Gastrocnemius medialis (tissue), 4 donors: Measurements from ENCODE around the gene ESRRB. TPM values are rescaled to one million over a fixed set of nuclear protein-coding genes. Genes with fewer than 3 reads are reported as not detected.

ENCODE experiments used
- ATAC-seq, 2 donors: fragments of 150-250 bp; one replicate each; pipeline ENCODE4 v1.9.1; 2016
- DNase-seq, 2 donors: peaks; one replicate each; pipeline ENCODE4 v3.0.0-alpha.2; 2019
- H3K27ac ChIP-seq, 4 donors: fragments of 200-600 bp; sonication (generic); 1 replicate in 1 of 4; 2 replicates in 3 of 4; pipeline ENCODE4 v1.5.1; 2016 to 2018; ENCODE audit warnings: mild to moderate bottlenecking in 2 of 4, moderate library complexity in 1 of 4
- H3K27me3 ChIP-seq, 3 donors: fragments of 200-600 bp; sonication (generic) in 2 of 3; 1 replicate in 1 of 3; 2 replicates in 2 of 3; pipeline versions ENCODE4 v1.5.1 to v1.6.0; 2016 to 2019; ENCODE audit warnings: mild to moderate bottlenecking in 1 of 3, moderate library complexity in 1 of 3
- H3K36me3 ChIP-seq, 2 donors: fragments of 200-600 bp; sonication (generic) in 1 of 2; one replicate each; pipeline ENCODE4 v1.5.1; 2017 to 2018
- H3K4me1 ChIP-seq, 2 donors: fragments of 200-600 bp; sonication (generic) in 1 of 2; one replicate each; pipeline ENCODE4 v1.5.1; 2016 to 2017; ENCODE audit warnings: mild to moderate bottlenecking in 2 of 2
- H3K4me3 ChIP-seq, 4 donors: fragments of 200-600 bp; sonication (generic) in 3 of 4; 1 replicate in 1 of 4; 2 replicates in 3 of 4; pipeline ENCODE4 v1.5.1; 2016 to 2019; ENCODE audit warnings: mild to moderate bottlenecking in 2 of 4
- H3K9me3 ChIP-seq, 3 donors: fragments of 200-600 bp; sonication (generic) in 2 of 3; 1 replicate in 1 of 3; 2 replicates in 2 of 3; pipeline ENCODE4 v1.5.1; 2016 to 2019
- POLR2A ChIP-seq, 2 donors: fragments of 450-650 bp; IDR thresholded peaks; one replicate each; pipeline ENCODE4 v1.6.1; 2017; ENCODE audit warnings: antibody characterized with exemption in 2 of 2, mild to moderate bottlenecking in 2 of 2, moderate library complexity in 2 of 2
- in situ Hi-C, 4 donors: fragments of 200-750 bp; cut with MboI; loops; one replicate each; pipeline versions ENCODE4 v1.15.0 to v1.8.0; 2017; ENCODE audit warnings: low sequenced_read_pairs in 4 of 4
- intact Hi-C: fragments of 100-400 bp; cut with DNase I; formaldehyde crosslinking; loops from one replicate; pipeline ENCODE4 v1.15.1; 2023; ENCODE audit warnings: low total_unique reads
- total RNA-seq, 4 donors: library from RNA; depleted of rRNA; stranded (reverse); fragments of >200 nt; gene quantifications; one replicate each; pipeline versions ENCODE4 v1.1.0 to v1.2.3, GENCODE V29; 2016
- TF ChIP-seq, protein P1 (sequence below), 5 experiments: fragments of 450-650 bp in 3 of 5; fragments of 200-600 bp in 2 of 5; sonication (generic) in 2 of 5; IDR thresholded peaks in 4 of 5; conservative IDR thresholded peaks in 1 of 5; 1 replicate in 4 of 5; 2 replicates in 1 of 5; pipeline ENCODE4 v1.5.1; 2016 to 2019; ENCODE audit warnings: antibody characterized with exemption in 5 of 5, mild to moderate bottlenecking in 3 of 5, moderate library complexity in 3 of 5

The ESRRB gene
- total RNA-seq, 4 donors from 2014 or later: 1.1 to 9.4 (median 5.3) TPM

DNA sequence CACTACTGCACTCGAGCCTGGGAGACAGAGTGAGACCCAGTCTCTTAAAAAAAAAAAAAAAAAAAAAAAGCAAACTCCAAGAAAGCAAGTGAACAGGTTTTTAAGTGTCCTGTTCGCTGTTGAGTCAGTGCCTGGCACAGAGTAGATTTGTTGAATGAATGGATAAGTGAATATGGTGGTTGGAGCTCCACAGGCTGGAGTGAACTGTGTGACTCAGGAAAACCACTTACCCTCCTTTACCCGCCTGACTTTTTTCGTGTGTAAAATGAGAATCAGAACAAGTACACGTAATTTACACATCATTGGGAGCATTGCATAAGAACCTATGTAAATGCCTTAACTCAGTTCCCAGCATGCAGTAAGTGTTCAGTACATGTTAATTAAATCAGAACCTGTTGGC lies 24.0 kb upstream of the ESRRB start:
- H3K36me3 ChIP-seq: no peaks in the 10 kb centered on the region
- ATAC-seq (no peak), DNase-seq (no peak)
- peak overlapping the region in 3 of 4 donors; percentile 69 to 74 (median 72) for H3K27ac ChIP-seq
- TF ChIP-seq, protein P1, sequence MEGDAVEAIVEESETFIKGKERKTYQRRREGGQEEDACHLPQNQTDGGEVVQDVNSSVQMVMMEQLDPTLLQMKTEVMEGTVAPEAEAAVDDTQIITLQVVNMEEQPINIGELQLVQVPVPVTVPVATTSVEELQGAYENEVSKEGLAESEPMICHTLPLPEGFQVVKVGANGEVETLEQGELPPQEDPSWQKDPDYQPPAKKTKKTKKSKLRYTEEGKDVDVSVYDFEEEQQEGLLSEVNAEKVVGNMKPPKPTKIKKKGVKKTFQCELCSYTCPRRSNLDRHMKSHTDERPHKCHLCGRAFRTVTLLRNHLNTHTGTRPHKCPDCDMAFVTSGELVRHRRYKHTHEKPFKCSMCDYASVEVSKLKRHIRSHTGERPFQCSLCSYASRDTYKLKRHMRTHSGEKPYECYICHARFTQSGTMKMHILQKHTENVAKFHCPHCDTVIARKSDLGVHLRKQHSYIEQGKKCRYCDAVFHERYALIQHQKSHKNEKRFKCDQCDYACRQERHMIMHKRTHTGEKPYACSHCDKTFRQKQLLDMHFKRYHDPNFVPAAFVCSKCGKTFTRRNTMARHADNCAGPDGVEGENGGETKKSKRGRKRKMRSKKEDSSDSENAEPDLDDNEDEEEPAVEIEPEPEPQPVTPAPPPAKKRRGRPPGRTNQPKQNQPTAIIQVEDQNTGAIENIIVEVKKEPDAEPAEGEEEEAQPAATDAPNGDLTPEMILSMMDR (IDR thresholded peaks at IDR 0.05 in 4 of 5, conservative IDR thresholded peaks at IDR 0.05 in 1 of 5): no peak
- TF ChIP-seq POLR2A (IDR thresholded peaks at IDR 0.05): no peak
- in situ Hi-C loops: loop anchor here (5.0 to 10.0 kb wide), 2 partner anchors 297 to 300 kb away; no protein-coding TSS in a partner anchor
- H3K4me3 ChIP-seq: no peak overlapping the region
- H3K27me3 ChIP-seq: no peaks in the 10 kb centered on the region
- H3K4me1 ChIP-seq: peaks cover 19 to 26% of the 10 kb centered on the region in 2 donors
- no peaks in the 10 kb centered on the region for H3K9me3 ChIP-seq
- intact Hi-C loops: loop anchor here (1.0 to 5.0 kb wide), 6 partner anchors 42 to 645 kb away; partner anchors contain the start of gene GPATCH2L

DNA sequence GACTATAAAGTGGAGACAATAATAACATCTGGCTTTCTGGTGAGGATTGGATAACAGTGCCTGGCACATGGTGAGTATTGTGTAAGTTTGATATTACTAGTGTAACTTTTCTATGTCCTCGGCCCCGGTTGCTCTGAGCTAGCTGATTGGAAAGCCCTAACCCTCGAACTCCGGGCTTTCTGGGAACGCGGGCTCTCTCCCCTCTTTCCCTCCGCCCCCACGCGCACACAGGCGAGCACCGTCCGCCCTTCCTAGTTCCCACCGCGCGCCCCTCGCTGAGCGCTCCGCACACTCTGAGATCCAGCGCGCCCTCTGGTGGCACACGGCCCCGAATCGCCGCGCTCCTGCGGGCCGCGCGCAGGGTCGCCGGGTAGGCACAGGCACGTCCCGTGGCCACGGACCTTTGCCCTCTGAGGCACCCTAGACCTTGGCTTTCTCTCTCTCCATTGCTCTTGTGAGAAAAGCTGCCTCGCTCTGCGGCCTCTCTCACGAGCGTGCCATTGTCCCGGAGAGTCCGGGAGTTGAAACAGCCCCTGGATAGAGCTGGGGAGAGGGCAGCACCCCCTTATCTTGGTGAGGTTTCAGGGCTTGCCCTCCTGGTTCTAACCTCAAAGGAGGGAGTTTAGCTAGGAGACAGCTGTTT lies 23.2 kb upstream of the ESRRB start:
- Histone ChIP-seq H3K4me3 (peak overlapping the region; percentile 49 to 55 (median 52)), H3K4me1 (peaks cover 19 to 26% of the 10 kb centered on the region in 2 donors), H3K9me3 (no peaks in the 10 kb centered on the region), H3K27me3 (no peaks in the 10 kb centered on the region), H3K27ac (peak overlapping the region; percentile 69 to 74 (median 70)), H3K36me3 (no peaks in the 10 kb centered on the region)
- no peak for TF ChIP-seq POLR2A (IDR thresholded peaks at IDR 0.05)
- TF ChIP-seq, protein P1 (IDR thresholded peaks at IDR 0.05 in 4 of 5, conservative IDR thresholded peaks at IDR 0.05 in 1 of 5): peak; percentile 76 to 94 (median 88)
- intact Hi-C loops (loop anchor here (1.0 to 5.0 kb wide), 6 partner anchors 42 to 645 kb away; partner anchors contain the start of gene GPATCH2L), in situ Hi-C loops (loop anchor here (5.0 to 10.0 kb wide), 2 partner anchors 298 to 300 kb away; no protein-coding TSS in a partner anchor)
- peak; percentile 26 to 37 for DNase-seq
- ATAC-seq: peak; percentile 86 to 91

DNA sequence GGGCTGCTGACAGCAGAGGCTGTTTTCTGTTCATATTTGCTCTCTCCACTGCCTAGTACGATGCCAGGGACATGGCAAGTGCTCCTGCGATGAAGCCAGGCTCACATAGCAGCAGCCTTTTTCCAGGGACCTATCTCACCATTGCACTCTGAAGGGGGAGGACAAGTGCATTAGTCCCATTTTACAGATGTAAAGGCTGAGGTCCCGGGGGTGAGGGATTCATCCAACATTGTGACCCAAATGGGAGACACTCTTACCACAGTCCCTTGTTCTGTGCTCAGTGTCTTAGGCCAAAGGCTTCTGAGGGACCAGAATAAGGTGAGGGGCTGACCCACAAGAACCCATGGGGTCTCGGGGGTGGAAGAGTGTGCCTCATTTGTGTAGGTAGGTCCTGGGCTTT lies 21.6 kb upstream of the ESRRB start:
- Histone ChIP-seq H3K27me3 (no peaks in the 10 kb centered on the region), H3K36me3 (no peaks in the 10 kb centered on the region), H3K9me3 (no peaks in the 10 kb centered on the region), H3K4me1 (peaks cover 7 to 12% of the 10 kb centered on the region in 2 donors), H3K27ac (no peak overlapping the region), H3K4me3 (no peak overlapping the region)
- in situ Hi-C loops (loop anchor here (5.0 to 10.0 kb wide), 2 partner anchors 300 to 302 kb away; no protein-coding TSS in a partner anchor), intact Hi-C loops (loop anchor here (5.0 kb wide), 3 partner anchors 87 to 647 kb away; partner anchors contain the start of gene GPATCH2L)
- TF ChIP-seq, protein P1 (IDR thresholded peaks at IDR 0.05 in 4 of 5, conservative IDR thresholded peaks at IDR 0.05 in 1 of 5): no peak
- TF ChIP-seq POLR2A (IDR thresholded peaks at IDR 0.05): no peak
- DNase-seq (no peak), ATAC-seq (no peak)

DNA sequence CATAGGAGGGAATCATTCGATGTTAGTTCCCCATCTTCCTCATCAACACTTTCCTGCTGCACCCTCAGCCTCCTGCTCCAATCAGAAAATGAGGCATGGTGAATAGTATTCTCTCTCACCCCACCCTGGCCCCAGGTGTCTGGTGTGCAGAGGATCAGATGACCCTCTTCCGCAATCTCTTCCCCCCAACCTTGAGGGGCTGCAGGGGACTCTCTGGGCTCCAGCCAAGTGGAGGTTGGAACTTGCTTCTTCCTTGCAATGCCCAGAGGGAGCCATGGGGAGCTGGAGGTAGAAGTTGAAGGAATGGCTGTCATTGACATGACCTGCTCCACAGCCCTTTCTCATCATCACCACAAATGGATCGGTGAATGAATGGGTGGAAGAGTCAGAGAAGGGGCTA lies 20.2 kb upstream of the ESRRB start:
- in situ Hi-C loops: loop anchor here in 3 of 4 donors (10.0 kb wide), 1 partner anchor 301 kb away; no protein-coding TSS in a partner anchor
- ATAC-seq (no peak), DNase-seq (no peak)
- Histone ChIP-seq H3K27me3 (no peaks in the 10 kb centered on the region), H3K27ac (no peak overlapping the region), H3K4me3 (no peak overlapping the region), H3K4me1 (peaks cover 4 to 10% of the 10 kb centered on the region in 2 donors), H3K36me3 (no peaks in the 10 kb centered on the region), H3K9me3 (no peaks in the 10 kb centered on the region)
- intact Hi-C loops: no loop called here
- TF ChIP-seq POLR2A (IDR thresholded peaks at IDR 0.05): no peak

DNA sequence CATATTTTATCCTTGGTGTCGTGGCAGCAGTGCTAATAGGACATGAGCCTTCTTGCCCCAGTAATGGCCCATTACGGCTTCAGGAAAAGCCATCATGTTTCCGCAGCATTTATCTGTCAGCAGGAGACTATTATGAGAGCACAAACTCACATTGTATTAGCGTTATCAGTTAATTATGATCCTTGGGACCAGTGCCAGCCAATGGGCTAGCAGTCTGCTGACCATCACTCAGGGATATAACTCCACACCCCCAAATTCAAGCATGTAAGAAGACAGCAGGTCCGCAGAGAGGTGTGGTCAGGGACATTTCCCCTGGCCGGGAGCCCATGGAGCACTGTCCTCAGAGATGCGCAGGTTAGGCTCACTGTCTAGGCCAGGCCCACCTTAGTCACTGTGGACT lies 4.9 kb upstream of the ESRRB start:
- H3K27me3 ChIP-seq: peaks cover 2 to 13% (median 5%) of the 10 kb centered on the region in 3 donors
- no peaks in the 10 kb centered on the region for H3K9me3 ChIP-seq
- H3K27ac ChIP-seq: no peak overlapping the region
- intact Hi-C loops (no loop called here), in situ Hi-C loops (no loop called here)
- H3K36me3 ChIP-seq: no peaks in the 10 kb centered on the region
- TF ChIP-seq POLR2A (IDR thresholded peaks at IDR 0.05): no peak
- TF ChIP-seq, protein P1 (IDR thresholded peaks at IDR 0.05 in 4 of 5, conservative IDR thresholded peaks at IDR 0.05 in 1 of 5): no peak
- no peak for ATAC-seq
- no peaks in the 10 kb centered on the region for H3K4me1 ChIP-seq
- no peak for DNase-seq
- no peak overlapping the region for H3K4me3 ChIP-seq
